Measurements from ENCODE around the gene NAT8.
"Not testable (repeated sequence)": the region's sequence is repeated elsewhere in the genome, so short reads cannot be mapped to it uniquely, and the experiment has no call there.

The NAT8 gene, protein sequence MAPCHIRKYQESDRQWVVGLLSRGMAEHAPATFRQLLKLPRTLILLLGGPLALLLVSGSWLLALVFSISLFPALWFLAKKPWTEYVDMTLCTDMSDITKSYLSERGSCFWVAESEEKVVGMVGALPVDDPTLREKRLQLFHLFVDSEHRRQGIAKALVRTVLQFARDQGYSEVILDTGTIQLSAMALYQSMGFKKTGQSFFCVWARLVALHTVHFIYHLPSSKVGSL

DNA sequence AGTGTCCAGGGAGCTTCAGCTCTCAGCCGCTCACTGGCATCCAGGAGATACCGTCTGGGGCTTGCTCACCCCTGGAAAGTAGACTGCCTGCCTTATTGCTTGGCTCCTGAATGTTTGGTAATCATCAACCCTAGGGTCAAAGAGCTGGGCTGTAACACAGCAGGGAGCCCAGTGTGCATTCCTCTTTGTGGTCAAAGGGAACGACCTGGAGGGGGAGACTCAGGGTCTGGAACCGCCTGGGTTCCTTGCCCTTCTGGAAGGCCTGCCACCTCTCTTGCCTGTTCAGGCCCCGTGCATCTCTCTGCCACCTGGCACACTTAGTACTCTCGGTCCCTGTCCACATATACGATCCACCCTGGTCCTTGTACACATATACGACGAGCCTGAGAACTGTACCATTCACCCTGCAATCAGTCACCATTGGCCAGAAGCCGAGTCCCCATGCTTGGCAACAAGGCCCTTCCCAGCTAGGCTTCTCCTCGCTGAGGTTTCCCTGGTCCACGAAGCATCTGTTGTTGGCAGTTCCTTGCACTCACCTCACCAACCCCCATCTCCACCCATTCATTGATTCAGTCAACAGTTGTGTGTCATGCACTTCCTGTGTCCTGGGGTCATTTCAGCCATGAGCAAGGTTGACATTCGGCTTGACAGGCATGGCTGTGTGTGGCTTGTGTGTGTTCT is at the start of gene NAT8:
Gene NAT8 (minus strand): TSS at position 85 of the 681 bp plus-strand sequence. CDS start 794 bp downstream, outside the sequence.
- no peak for DNase-seq (ENCODE audit: low read depth)

DNA sequence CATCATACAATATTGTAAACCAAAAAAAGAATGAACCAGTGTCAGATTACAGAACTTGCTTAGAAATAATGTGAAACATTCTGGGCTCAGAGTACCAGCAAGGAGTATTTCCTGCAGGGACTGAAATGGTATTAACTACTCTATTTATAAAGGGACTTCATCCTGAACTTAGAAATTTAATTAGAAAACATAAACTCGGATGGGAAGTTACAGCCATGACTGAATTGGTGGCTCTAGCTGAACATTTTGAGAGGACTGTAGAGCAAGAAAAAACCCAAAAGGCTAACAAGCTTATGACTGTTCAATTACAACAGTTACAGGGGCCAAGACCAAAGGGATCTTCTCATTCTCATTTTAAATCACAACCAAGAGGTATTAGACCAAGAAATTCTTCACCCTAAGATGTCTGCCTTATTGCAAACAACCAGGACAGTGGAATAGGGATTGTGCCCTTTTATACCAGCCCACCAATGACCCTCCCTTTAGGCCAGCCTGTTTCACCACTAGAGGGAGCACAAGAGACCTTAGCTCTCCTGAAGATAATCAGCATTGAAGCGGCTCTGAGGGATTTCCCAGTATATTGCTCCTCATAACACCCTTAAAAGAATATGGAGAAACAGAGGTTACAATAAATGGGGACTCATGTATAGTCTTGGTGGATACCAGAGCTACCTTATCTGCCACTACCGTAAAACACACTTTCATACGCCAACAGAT is 48.3 kb upstream of the NAT8 start:
- DNase-seq (ENCODE audit: low read depth) = peak; percentile 46

DNA sequence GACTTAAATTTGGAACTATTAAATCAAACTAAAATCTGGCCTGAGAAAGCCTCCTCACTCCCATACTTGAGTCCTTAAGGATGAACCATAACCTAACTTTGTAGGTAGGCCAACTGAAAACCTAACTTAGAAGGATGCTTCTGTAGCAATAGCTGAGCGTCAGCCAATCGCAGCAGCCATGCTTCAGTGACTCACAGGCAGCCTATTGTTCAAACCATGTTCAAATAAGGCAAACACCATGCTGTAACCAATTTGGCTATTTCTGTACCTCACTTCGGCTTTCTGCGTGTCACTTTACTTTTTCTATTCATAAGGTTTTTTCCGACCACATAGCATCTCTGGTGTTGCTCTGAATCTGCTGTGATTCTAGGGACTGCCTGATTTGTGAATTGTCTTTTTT is 46.3 kb upstream of the NAT8 start:
- not testable (repeated sequence) for DNase-seq (ENCODE audit: low read depth)

DNA sequence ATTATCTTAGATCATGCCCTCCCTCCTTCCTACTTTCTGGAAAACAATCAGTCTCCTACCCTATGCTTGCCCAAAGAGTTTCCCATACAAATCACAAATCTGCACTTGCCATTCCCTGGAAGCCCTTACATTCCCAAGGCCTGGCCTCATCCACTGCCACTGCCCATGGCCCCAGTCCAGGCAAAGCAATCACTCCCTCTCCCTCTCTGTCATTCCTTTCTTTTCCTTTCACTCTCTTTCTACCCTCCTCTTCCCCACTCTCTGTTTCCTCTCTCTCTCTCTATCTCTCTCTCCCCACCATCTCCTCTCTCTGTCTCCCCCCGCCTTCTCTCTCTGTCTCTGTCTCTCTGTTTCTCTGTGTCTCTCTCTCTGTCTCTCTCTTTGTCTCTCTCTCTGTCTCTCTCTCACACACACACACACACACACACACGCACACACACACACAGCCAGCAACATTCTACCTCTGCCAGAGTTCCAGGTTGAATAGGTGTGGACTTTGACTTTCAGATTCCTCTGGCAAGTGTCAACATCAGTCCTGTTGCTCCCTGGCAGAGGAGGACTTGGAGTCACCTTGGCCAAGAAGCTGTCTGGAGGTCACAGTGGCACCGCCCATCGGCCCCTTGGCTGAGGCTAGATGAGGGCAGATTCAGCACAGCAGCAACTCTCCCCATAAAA is 43.7 kb upstream of the NAT8 start:
- no peak for DNase-seq (ENCODE audit: low read depth)

DNA sequence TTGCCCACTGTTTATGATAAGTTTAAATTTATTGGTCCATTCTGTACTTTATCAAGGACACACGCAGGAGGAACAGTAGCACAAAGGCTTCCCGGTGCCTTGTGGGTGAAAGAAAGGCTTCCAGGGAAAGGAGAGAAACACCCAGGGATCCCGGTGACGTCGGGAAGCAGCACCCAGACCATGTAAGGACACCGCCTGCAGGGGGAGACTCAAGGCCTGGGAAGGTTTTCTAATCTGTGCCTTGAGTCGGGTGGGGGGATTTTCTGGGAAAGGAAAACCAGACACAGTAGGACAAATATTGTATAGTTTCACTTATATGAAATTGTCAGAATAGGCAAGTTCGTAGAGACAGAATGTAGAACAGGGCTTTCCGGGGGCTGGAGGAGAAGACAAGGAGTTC is 42.7 kb upstream of the NAT8 start:
- DNase-seq (ENCODE audit: low read depth) = peak; percentile 7

DNA sequence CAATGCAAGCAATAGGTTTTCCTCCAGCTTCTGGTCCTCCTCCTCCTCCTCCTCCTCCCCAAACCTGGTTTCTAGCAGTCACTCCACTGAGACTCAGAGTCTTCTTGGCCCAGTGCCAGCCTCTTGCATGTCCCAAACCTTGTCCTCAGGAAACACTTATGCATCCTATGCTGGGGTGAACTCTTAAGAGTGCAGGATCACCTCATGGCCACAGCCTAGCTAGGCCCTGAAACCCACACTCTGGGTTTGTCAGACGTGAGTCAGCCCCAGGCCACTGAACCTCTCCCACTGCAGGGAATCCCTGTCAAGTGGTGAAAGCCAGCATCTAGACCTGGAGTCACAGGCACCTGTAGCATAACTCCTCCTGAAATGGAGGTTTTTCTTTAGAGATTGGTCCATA is 42.1 kb upstream of the NAT8 start:
- DNase-seq (ENCODE audit: low read depth) = peak; percentile 47

DNA sequence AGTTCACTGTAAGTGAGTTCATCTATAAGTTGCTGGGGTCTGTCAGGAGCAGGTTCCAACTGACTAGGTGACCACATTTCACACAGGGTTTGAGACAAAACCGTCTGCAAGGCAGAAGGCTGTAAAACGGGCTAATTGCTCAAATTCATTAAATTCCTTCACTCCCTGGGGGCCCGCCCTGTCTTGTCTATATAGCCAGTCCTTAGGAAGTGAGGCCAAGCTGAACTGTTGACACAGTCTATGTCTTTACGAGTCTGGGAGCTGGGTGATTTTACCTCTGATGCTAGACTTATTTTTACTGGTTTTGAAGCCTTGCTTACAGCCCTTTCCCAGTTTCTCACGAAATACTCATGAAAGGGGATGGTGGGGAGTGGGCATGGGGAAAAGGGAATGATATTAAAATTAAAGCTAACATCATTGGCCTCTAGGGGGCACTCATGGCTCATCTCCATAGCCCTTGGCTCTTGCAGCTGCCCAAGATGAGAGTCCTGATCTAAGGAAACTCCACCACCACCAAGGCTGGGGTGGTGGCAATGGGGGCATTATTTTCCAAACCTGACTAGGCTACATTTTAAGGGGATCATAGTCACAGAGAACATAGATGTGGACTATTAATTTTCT is 37.8 kb upstream of the NAT8 start:
- DNase-seq (ENCODE audit: low read depth) = peak; percentile 55

DNA sequence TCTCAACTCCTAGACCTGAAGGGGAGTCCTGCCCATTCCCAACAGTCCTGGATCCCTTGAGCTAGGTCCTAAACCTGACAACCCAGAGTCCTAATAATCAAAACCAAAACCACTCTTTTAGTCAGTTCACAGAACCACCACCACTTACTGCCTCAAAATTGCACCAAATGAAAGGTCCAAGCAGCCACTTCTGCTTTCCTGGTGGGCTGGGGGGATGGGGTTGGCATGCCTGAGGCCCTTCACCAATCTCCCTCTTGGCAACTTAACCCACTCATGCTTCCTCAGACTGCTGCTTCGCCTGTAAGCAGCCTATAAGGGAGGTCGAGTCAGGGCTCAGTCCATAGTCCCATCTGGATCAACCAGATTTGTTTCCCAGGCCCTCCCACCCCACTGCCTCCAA is 37.0 kb upstream of the NAT8 start:
- not testable (repeated sequence) for DNase-seq (ENCODE audit: low read depth)

DNA sequence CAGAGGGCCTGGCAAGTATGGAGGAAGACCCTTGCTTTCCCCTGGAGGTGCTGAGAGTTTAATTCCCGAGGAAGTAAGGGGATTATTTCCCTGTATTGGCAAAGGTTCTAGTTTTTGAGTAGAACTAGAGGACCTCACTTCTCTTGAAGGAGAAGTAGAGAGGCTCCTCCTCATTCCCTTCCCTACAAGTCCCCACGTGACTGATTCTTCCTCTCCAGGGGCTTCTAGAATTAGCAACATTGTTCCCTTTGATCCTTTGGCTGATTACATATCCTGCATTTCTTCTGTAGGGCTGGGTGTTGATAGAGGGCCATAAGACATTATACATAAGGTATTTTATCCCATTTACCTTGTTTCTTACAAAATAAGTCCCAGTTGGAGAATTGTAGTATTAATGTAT is 35.8 kb upstream of the NAT8 start:
- not testable (repeated sequence) for DNase-seq (ENCODE audit: low read depth)

DNA sequence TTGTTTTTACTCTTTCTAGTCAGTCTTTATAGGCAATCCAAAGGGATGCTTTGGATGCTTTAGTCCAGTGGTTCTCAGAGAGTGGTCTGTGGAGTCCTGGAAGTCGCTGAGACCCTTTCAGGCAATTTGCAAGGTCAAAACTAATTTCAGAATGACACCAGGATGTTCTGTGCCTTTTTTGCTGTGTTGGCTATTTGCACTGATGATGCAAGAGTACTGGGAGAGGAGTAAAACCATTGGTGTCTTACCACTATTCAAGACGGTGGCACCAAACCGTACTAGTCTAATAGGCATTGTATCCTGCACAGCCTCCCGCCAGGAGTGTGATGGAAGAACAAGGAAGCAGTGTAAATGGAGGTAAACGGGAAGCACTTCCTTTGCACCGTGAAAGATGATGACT is 34.0 kb upstream of the NAT8 start:
- not testable (repeated sequence) for DNase-seq (ENCODE audit: low read depth)

DNA sequence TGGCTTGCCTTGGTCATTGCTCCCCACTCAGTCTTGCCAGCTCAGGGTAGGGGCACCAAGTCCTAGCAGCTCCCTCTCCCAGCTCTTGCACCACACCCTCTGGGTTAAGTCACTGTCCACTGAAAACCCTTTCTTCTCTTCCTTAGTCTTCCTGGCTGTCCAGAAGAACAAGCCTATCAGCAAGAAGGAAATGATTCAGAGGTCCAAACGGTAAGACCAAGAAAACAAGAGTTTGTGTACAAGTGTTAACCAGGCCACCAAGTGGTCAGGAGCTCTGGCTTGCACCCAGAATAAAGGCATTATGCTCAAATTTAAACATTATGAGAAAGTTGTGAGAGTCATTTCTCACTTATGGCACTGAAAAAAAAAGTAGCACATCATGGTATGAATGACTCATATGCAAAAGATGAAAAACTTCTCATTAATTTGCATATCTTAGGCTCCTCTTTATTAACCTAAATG is 32.5 kb upstream of the NAT8 start:
- DNase-seq (ENCODE audit: low read depth) = peak; percentile 12

DNA sequence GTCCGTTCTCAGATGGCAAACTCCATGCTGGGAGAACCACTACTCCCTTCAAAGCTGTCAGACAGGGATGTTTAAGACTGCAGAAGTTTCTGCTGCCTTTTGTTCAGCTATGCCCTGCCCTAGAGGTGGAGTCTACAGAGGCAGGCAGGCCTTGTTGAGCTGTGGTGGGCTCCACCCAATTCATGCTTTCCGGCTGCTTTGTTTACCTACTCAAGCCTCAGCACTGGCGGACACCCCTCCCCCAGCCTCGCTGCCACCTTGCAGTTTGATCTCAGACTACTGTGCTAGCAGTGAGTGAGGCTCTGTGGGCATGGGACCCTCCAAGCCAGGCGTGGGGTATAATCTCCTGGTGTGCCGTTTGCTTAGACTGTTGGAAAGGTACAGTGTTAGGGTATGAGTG is 27.8 kb upstream of the NAT8 start:
- DNase-seq (ENCODE audit: low read depth) = not testable (repeated sequence)

DNA sequence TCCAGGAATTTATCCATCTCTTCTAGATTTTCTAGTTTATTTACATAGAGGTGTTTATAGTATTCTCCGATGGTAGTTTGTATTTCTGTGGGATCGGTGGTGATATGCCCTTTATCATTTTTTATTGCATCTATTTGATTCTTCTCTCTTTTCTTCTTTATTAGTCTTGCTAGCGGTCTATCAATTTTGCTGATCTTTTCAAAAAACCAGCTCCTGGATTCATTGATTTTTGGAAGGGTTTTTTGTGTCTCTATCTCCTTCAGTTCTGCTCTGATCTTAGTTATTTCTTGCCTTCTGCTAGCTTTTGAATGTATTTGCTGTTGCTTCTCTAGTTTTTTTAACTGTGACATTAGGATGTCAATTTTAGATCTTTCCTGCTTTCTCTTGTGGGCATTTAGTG is 25.0 kb upstream of the NAT8 start:
- not testable (repeated sequence) for DNase-seq (ENCODE audit: low read depth)

DNA sequence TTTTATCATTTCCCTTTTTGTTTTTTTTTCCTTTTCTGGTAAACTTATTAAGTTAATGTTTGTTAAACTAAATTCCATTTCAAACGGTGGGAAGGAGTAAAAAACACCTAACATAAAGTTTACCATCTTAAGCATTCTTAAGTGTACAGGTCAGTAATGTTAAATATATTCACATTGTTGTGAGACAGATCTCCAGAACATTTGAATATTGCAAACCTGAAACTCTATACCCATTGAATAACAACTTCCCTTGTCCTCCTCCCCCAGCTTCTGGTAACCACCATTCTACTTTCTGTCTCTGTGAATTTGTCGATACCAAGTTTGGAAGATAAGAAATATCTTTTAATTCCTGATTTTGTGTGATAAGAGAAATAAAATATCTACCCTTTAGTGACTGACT is 12.0 kb upstream of the NAT8 start:
- DNase-seq (ENCODE audit: low read depth) = no peak

DNA sequence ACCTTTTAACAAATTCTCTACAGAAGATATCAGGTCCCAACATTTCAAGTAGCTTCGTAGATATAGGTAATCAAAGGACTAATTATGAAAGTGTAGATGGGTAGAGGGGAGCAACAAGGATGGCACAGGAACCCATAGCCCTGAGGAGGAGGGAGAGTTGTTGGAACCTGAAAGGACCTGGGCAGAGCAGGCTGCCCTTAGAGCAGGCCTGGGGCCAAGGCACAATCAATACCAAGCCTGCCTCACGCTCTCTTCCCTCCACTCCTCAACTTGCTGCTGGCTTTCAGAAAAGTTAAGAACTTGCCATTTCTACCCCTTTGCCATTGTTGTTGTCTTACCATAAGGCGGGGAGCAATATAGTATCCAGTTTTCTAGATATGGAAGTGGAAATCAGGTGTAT is 10.1 kb upstream of the NAT8 start:
- DNase-seq (ENCODE audit: low read depth) = no peak

DNA sequence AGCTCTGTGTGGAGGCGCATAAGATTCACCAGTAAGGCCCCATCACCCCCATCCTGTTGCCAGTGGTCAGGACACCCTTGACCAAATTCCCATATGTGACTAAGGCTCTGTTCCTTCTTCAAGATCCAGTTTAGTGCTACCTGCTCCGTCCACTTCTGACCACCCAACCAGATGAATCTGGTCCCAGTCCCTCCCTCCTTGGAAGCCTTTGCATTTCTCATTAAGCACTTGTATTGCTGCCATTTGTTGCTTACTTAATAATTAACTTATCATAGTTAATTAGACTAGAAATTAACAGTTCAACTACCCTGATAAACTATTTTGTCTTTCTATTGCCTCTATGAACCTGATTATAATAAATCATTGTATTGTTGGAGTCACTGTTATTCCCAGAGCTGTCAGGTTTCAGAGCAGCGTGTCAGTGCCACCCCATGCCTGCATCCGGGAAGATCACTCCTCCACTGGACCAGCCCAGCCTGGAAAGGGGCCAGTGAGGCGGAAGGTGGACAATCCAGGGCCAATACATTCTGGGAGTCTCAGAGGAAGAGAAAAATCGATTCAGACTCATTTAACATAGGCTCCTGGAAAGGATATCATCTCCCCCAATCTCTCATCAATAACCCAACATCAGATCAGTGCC is 9.5 kb upstream of the NAT8 start:
- DNase-seq (ENCODE audit: low read depth) = no peak

DNA sequence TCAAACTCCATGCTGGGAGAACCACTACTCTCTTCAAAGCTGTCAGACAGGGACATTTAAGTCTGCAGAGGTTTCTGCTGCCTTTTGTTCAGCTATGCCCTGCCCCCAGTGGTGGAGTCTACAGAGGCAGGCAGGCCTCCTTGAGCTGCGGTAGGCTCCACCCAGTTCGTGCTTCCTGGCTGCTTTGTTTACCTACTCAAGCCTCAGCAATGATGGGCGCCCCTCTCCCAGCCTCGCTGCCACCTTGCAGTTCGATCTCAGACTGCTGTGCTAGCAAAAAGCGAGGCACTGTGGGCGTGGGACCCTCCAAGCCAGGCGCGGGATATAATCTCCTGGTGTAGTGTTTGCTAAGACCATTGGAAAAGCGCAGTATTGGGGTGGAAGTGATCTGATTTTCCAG is 5.5 kb upstream of the NAT8 start:
- DNase-seq (ENCODE audit: low read depth) = not testable (repeated sequence)

DNA sequence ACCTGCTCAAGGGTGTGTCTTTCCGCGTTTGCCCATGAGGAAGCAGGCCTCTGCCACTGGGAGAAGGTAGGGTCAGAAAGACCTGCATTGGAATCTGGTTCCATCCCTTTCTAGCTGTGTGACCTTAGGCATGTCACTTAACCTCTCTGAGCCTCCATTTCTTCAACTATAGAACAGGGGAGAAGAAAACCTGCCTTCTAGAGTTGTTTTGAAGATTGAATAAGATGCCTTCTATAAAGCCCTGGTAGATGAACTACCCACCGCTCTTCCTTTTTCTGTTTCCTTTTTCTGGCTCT is 507 bp downstream of the NAT8 start:
- no peak for DNase-seq (ENCODE audit: low read depth)

DNA sequence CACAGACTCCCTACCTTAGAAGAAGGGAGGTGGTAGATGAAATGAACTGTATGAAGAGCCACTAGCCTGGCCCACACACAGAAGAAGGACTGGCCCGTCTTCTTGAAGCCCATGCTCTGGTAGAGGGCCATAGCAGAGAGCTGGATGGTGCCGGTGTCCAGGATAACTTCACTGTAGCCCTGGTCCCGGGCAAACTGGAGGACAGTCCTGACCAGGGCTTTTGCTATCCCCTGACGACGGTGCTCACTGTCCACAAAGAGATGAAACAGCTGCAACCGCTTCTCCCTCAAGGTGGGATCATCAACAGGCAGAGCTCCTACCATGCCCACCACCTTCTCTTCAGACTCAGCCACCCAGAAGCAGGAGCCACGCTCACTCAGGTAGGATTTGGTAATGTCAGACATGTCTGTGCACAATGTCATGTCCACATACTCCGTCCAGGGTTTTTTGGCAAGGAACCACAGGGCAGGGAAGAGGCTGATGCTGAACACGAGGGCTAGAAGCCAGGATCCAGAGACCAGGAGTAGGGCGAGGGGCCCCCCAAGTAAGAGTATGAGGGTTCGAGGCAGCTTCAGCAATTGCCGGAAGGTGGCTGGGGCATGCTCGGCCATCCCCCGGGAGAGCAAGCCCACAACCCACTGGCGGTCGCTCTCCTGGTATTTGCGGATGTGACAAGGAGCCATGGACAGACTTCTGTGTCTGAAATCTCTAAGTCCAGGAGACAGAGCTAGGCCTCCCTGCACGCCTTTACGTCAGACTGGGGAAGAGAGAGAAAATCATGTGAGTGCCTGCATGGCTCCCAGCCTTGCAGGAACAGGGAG is 1.1 kb downstream of the NAT8 start:
- no peak for DNase-seq (ENCODE audit: low read depth)

DNA sequence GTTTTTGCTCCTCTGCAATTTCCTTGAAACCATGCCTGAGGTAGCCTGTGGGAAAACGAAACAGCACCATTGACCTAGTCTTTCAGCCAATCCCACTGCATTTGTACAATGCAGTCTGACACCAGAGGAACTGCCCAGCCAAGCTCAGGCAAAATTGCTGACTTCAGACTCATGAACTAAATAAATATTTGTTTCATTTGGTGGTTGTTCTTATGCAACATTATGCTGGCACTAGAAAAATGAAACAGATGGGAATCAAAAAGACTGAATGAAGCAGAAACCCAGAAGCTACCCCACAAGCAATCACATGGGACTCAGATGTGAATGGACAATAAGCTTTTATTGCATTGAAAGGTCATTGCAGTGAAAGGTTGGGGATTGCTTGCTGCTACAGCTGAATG is 1.7 kb downstream of the NAT8 start:
- DNase-seq (ENCODE audit: low read depth) = no peak

DNA sequence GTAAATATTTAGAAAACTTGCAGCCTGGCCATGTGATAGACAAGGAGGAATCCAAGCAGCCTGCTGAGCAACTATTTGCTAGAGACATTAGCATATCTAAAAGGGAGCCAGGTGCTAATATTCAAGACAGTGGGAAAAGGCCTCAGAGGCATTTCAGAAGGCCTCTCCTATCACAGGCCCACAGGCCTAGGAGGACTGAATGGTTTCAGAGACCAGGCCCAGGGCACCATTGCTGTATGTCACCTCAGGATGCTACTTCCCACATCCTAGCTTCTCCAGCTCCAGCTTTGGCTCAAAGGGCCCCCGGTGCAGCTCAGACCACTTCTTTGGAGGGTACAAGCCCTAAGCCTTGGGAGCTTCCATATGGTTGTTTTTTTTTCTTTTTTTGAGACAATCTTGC is 3.8 kb downstream of the NAT8 start:
- no peak for DNase-seq (ENCODE audit: low read depth)
